HepG2 (cell line): ENCODE data around the gene ATG4B. TPM values are rescaled to one million over a fixed set of nuclear protein-coding genes. Genes with fewer than 3 reads are reported as not detected.

Source experiments
- ATAC-seq: fragments of 200-7000 bp; cut with Tn5 transposase; 3 replicates; pipeline ENCODE4 v1.9.1; 2020; ENCODE audit warnings: mild to moderate bottlenecking, moderate library complexity
- BruUV-seq: library from RNA; stranded (reverse); fragments of 400-500 nt; replicated peaks from 2 replicates; lab custom pipeline; 2021; lab: Mats Ljungman, UMichigan
- CTCF ChIA-PET: fragments of 300-600 bp; formaldehyde crosslinking; extraction: SDS; loops from one replicate; lab custom pipeline; 2021; ENCODE audit warnings: low total read pairs, inconsistent platforms, low intra/inter-chr PET ratio; lab: Yijun Ruan, JAX
- POLR2A ChIA-PET: fragments of 350-600 bp; sonication (Branson Sonifier 250); formaldehyde crosslinking; loops from one replicate; lab custom pipeline; 2020; ENCODE audit warnings: antibody characterized with exemption, inconsistent platforms; lab: Yijun Ruan, JAX
- DNase-seq: peaks from one replicate; pipeline ENCODE4 v3.0.0-alpha.2; 2015; ENCODE audit warnings: low spot score
- FAIRE-seq: peaks from 3 replicates; lab custom pipeline; 2011; peaks lifted over from hg19 to GRCh38; lab: Jason Lieb, UNC
- H2AFZ ChIP-seq: one replicate; pipeline ENCODE4 v1.6.1; 2011; ENCODE audit warnings: low read length, inconsistent platforms
- H3K27ac ChIP-seq: fragments of 300-600 bp; 3 replicates; pipeline ENCODE4 v1.8.0; 2011; ENCODE audit warnings: mixed run types, mild to moderate bottlenecking, mixed read lengths, low read length, inconsistent platforms; ENCODE audit not compliant: insufficient read depth; ENCODE audit errors: extremely low read length
- H3K27me3 ChIP-seq, 2 experiments: fragments of 200-600 bp in 1 of 2; 2 replicates in 1 of 2; 3 replicates in 1 of 2; pipeline versions ENCODE4 v1.6.0 to v1.8.0; 2011; ENCODE audit warnings: low read length in 2 of 2, mild to moderate bottlenecking in 2 of 2, moderate library complexity in 2 of 2, inconsistent platforms in 1 of 2; ENCODE audit not compliant: insufficient read depth in 2 of 2, control insufficient read depth in 1 of 2
- H3K36me3 ChIP-seq, 2 experiments: fragments of 200-600 bp in 1 of 2; replicated peaks in 1 of 2; 2 replicates in 1 of 2; 3 replicates in 1 of 2; pipeline versions ENCODE4 v1.5.1 to v1.8.0; 2011; ENCODE audit warnings: low read length in 2 of 2, inconsistent platforms in 1 of 2; ENCODE audit not compliant: insufficient read depth in 2 of 2, control insufficient read depth in 1 of 2
- H3K4me1 ChIP-seq: 2 replicates; pipeline ENCODE4 v1.5.1; 2012; ENCODE audit warnings: low read length, inconsistent platforms; ENCODE audit not compliant: insufficient read depth
- H3K4me2 ChIP-seq: 2 replicates; pipeline ENCODE4 v1.6.0; 2011; ENCODE audit warnings: low read depth, low read length, inconsistent platforms
- H3K4me3 ChIP-seq, 3 experiments: fragments of 200-600 bp in 1 of 3; sonication (generic), shearing (Covaris generic) in 1 of 3; replicated peaks in 1 of 3; 2 replicates each; pipeline ENCODE4 v1.5.1; 2011 to 2016; ENCODE audit warnings: low read length in 3 of 3, inconsistent platforms in 2 of 3, low read depth in 2 of 3, mild to moderate bottlenecking in 2 of 3, control low read depth in 1 of 3, mixed read lengths in 1 of 3; ENCODE audit not compliant: insufficient read depth in 1 of 3
- H3K79me2 ChIP-seq: one replicate; pipeline ENCODE4 v1.6.1; 2011; ENCODE audit warnings: low read length, inconsistent platforms; ENCODE audit not compliant: insufficient read depth
- H3K9ac ChIP-seq: 2 replicates; pipeline ENCODE4 v1.6.0; 2011; ENCODE audit warnings: mild to moderate bottlenecking, low read depth, low read length, inconsistent platforms; ENCODE audit not compliant: insufficient read depth
- H3K9me3 ChIP-seq: 2 replicates; pipeline ENCODE4 v1.5.1; 2012; ENCODE audit warnings: mild to moderate bottlenecking, low read length
- H4K20me1 ChIP-seq: 2 replicates; pipeline ENCODE4 v1.6.0; 2011; ENCODE audit warnings: inconsistent platforms, mild to moderate bottlenecking, low read length, moderate library complexity; ENCODE audit not compliant: insufficient read depth
- ETV5 ChIP-seq: IDR thresholded peaks from 2 replicates; pipeline ENCODE4 v1.6.1; 2018; ENCODE audit warnings: missing biosample characterization, missing genetic modification reagents, inconsistent platforms, borderline replicate concordance
- IKZF4 ChIP-seq: sonication (generic); formaldehyde crosslinking; IDR thresholded peaks from 2 replicates; pipeline ENCODE4 v1.5.1; 2020; ENCODE audit warnings: borderline replicate concordance, mild to moderate bottlenecking, low read depth, missing genetic modification reagents; ENCODE audit errors: not compliant biosample characterization
- PHF20 ChIP-seq: sonication (generic); formaldehyde crosslinking; IDR thresholded peaks from 2 replicates; pipeline ENCODE4 v1.5.0; 2020; ENCODE audit warnings: mild to moderate bottlenecking, missing genetic modification reagents
- PITX1 ChIP-seq: sonication (generic); formaldehyde crosslinking; IDR thresholded peaks from 2 replicates; pipeline ENCODE4 v1.5.1; 2020; ENCODE audit warnings: mild to moderate bottlenecking, missing genetic modification reagents
- PPARG ChIP-seq: conservative IDR thresholded peaks from 2 replicates; pipeline ENCODE4 v1.6.1; 2016; ENCODE audit warnings: missing biosample characterization, missing genetic modification reagents
- SETDB1 ChIP-seq: sonication (generic); formaldehyde crosslinking; IDR thresholded peaks from 2 replicates; pipeline ENCODE4 v1.5.1; 2020; ENCODE audit warnings: missing genetic modification reagents, mild to moderate bottlenecking, borderline replicate concordance
- ZNF569 ChIP-seq: sonication (generic); formaldehyde crosslinking; IDR thresholded peaks from 2 replicates; pipeline ENCODE4 v1.5.0; 2020; ENCODE audit warnings: mild to moderate bottlenecking, missing genetic modification reagents, moderate library complexity, borderline replicate concordance
- ZNF737 ChIP-seq: sonication (generic); formaldehyde crosslinking; IDR thresholded peaks from 2 replicates; pipeline ENCODE4 v1.5.0; 2020; ENCODE audit warnings: missing genetic modification reagents, mild to moderate bottlenecking, borderline replicate concordance
- WGBS: methylation state at CpG from one replicate; pipeline ENCODE4 v1.1.6; 2017; ENCODE audit warnings: low lambda C conversion rate; 5-methylcytosine and 5-hydroxymethylcytosine counted together
- in situ Hi-C: cut with HindIII; loops from 2 replicates; pipeline ENCODE4 v1.10.0; 2017; ENCODE audit warnings: low pct_unique_long_range_greater_than_20kb; ENCODE audit not compliant: extremely low pct_ligation_motif_present
- intact Hi-C: fragments of 100-400 bp; cut with micrococcal nuclease; formaldehyde crosslinking; loops from one replicate; pipeline ENCODE4 v1.10.0; 2022; ENCODE audit not compliant: unreplicated experiment
- polyA plus RNA-seq, 8 experiments: library from polyadenylated mRNA; depleted of rRNA in 3 of 8; stranded (reverse) in 7 of 8; unstranded in 1 of 8; fragments of >200 nt; fragmentation: Illumina TruSeq in 4 of 8; extraction: Trizol in 4 of 8; gene quantifications; 2 replicates each; pipeline versions ENCODE4 v1.2.1 to v1.2.3, GENCODE V29; 2011 to 2016; ENCODE audit warnings: low read depth in 4 of 8, missing spikeins in 1 of 8, mixed read lengths in 1 of 8; ENCODE audit not compliant: insufficient read depth in 1 of 8
- total RNA-seq, 5 experiments: library from RNA; depleted of rRNA; stranded (reverse); fragments of >200 nt; fragmentation: Illumina TruSeq; extraction: Trizol; gene quantifications; 2 replicates each; pipeline ENCODE4 v1.2.3, GENCODE V29; 2016; ENCODE audit warnings: low read depth in 1 of 5

ATG4B gene
- total and polyA plus RNA-seq, 2 of the 13 experiments (the other 11 are each of a cell fraction or from before 2014, with no cell fraction given), result 95.5 to 239 TPM

DNA sequence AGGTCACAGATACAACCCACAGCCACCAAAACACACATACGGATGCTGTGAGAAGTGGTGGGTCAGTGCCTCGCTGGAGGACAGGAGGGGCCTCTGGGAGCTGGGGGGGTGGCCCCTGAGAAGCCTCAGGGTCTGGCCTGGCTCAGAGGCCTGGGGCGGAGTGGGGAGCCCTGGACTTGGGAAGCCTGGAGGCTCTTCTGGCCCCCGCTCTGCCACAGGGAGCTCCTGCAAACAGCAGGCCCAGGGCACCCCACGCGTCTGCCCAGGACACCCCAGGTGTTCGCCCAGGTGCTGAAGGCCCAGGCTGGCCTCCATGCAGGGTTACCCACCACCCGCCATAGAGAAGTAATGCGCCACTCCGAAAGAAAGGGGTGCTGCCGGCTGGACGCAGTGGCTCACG, 26.4 kb upstream of the ATG4B start:
- peak overlapping the region; percentile 86 for H3K27ac ChIP-seq
- H3K79me2 ChIP-seq, result peaks cover 54% of the 10 kb centered on the region
- peak overlapping the region in 1 of 3 experiments; percentile 89; a peak in 1 of 6 replicates for H3K4me3 ChIP-seq

DNA sequence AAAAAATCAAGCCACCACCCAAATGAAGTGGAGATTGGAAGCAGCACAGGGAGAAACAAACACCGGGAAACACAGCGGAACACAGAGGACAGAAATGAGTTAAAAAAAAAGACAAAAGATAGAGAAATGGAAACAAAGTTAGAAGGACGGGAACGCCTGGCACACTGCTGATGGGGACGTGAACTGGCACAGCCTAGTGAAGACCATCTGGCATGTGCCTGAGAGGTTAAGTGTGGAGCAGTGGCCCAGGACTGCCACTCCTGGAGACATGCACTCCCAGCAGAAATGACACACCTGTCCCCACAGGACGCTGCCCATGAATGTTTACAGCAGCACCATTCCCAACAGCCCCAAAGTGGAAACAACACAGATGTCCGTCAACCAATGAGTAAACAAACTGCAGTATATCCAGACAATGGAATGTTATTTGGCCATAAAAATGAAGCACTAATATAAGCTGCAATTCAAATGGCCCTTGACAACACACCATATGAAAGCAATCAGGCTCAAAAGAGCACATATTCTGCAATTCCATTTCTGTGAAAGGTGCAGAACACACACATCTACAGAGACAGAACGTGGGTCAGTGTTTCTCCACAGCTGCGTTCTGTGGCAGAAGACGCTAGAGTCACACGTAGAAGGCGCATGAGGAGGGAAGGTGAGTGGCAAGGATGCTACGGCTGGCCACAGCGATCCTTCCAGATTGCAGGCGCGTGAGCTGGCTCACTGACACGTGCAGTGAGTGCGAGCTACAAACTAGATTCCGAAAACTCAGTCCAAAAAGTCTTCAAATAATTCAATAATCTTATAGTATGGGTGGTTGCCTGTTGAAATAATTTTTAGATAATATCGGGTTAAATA, 25.1 kb upstream of the ATG4B start:
- ATAC-seq, result no peak
- no peaks in the 10 kb centered on the region for H4K20me1 ChIP-seq
- no peak overlapping the region for H3K4me2 ChIP-seq
- no peak overlapping the region for H2AFZ ChIP-seq
- H3K27ac ChIP-seq, result peak overlapping the region; percentile 12
- in situ Hi-C loops, result no loop called here
- peak; percentile 30 for FAIRE-seq
- no peak overlapping the region for H3K4me3 ChIP-seq
- H3K36me3 ChIP-seq, result peaks cover 11 to 36% of the 10 kb centered on the region in 2 experiments
- H3K9ac ChIP-seq, result no peak overlapping the region
- DNase-seq, result no peak
- WGBS, result 98% methylated on average over 20 of the region's 20 CpGs
- POLR2A ChIA-PET, result interaction anchor here (0.7 kb wide), 1 partner anchor 10 kb away, joined by 3 read pairs; no protein-coding TSS in a partner anchor
- BruUV-seq, result TSS peak; percentile 46
- intact Hi-C loops, result no loop called here
- peaks cover 67% of the 10 kb centered on the region for H3K79me2 ChIP-seq
- CTCF ChIA-PET, result no interaction called here
- TF ChIP-seq ETV5 (CRISPR knock-in tag), result no peak
- no peaks in the 10 kb centered on the region for H3K9me3 ChIP-seq
- H3K27me3 ChIP-seq, result no peaks in the 10 kb centered on the region
- H3K4me1 ChIP-seq, result peaks cover 32% of the 10 kb centered on the region

More for the DNA sequence above, 26.4 kb upstream of the ATG4B start:
- Histone ChIP-seq H3K9ac (peak overlapping the region; percentile 89), H3K4me2 (peak overlapping the region; percentile 94), H3K27me3 (no peaks in the 10 kb centered on the region), H2AFZ (no peak overlapping the region), H3K9me3 (no peaks in the 10 kb centered on the region), H4K20me1 (no peaks in the 10 kb centered on the region), H3K4me1 (peaks cover 32% of the 10 kb centered on the region), H3K36me3 (peaks cover 17 to 43% of the 10 kb centered on the region in 2 experiments)
- ChIA-PET POLR2A (no interaction called here), CTCF (no interaction called here)
- FAIRE-seq, result no peak
- TSS peak; percentile 87 for BruUV-seq
- no peak for ATAC-seq
- TF ChIP-seq ZNF737 (CRISPR knock-in tag) (no peak), PPARG (CRISPR knock-in tag) (no peak), SETDB1 (CRISPR knock-in tag) (no peak), ZNF569 (no peak), PHF20 (CRISPR knock-in tag) (no peak), IKZF4 (CRISPR knock-in tag) (no peak), PITX1 (CRISPR knock-in tag) (peak; percentile 11; the same call in 1 of the 2 replicates)
- DNase-seq, result no peak
- intact Hi-C loops, result no loop called here
- in situ Hi-C loops, result no loop called here
- WGBS, result 93% methylated on average over 12 of the region's 13 CpGs
